Measurements from ENCODE around the gene GRM7.

Gene GRM7

DNA sequence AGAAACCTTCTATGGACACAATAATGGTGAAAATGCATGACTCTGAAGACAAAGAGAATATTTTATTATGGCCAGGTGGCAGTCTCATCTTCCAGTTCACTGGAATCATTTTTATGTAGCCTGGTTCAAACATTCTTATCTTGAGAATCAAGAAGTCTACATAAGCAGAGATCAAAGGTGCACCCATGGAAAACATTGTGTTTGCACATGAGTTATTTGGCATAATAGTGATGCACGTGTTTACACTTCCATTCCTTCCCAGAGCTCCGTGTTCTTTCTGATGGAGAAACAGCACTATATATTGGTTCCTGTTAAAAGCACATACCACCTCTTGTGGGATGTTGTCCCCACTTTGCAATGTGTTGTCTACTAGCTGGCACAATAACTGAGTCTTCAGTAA lies 572.2 kb downstream of the GRM7 start:
- H3K4me3 ChIP-seq (ENCODE audit: low read length): no peak overlapping the region
- no peaks in the 10 kb centered on the region for H4K20me1 ChIP-seq (ENCODE audit: insufficient read depth, low read length)
- no peaks in the 10 kb centered on the region for H3K9me3 ChIP-seq (replicated peaks; ENCODE audit: insufficient read depth, low read length)
- H3K4me1 ChIP-seq (ENCODE audit: low read length): no peaks in the 10 kb centered on the region
- no peaks in the 10 kb centered on the region for H3K36me3 ChIP-seq (replicated peaks; ENCODE audit: insufficient read depth, low read length)
- no peak overlapping the region for H3K27ac ChIP-seq (ENCODE audit: low read length)
- no peaks in the 10 kb centered on the region for H3K27me3 ChIP-seq (replicated peaks; ENCODE audit: insufficient read depth, low read length)
- no peaks in the 10 kb centered on the region for H3K79me2 ChIP-seq (ENCODE audit: low read length)
- no peaks in the 10 kb centered on the region for H3K9me2 ChIP-seq (replicated peaks; ENCODE audit: insufficient read depth, low read length)
- no peaks in the 10 kb centered on the region for H3F3A ChIP-seq (ENCODE audit: insufficient read depth, low read length)
- no peak overlapping the region for H3K4me2 ChIP-seq (ENCODE audit: low read depth, low read length)
- H2AFZ ChIP-seq (ENCODE audit: low read length): no peak overlapping the region
- DNase-seq: no peak
- H3K9ac ChIP-seq (ENCODE audit: low read length): no peak overlapping the region
- TF ChIP-seq, protein P1, sequence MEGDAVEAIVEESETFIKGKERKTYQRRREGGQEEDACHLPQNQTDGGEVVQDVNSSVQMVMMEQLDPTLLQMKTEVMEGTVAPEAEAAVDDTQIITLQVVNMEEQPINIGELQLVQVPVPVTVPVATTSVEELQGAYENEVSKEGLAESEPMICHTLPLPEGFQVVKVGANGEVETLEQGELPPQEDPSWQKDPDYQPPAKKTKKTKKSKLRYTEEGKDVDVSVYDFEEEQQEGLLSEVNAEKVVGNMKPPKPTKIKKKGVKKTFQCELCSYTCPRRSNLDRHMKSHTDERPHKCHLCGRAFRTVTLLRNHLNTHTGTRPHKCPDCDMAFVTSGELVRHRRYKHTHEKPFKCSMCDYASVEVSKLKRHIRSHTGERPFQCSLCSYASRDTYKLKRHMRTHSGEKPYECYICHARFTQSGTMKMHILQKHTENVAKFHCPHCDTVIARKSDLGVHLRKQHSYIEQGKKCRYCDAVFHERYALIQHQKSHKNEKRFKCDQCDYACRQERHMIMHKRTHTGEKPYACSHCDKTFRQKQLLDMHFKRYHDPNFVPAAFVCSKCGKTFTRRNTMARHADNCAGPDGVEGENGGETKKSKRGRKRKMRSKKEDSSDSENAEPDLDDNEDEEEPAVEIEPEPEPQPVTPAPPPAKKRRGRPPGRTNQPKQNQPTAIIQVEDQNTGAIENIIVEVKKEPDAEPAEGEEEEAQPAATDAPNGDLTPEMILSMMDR (IDR thresholded peaks at IDR 0.05; ENCODE audit: low read length): no peak
- TF ChIP-seq EZH2phosphoT487 (IDR thresholded peaks at IDR 0.05; ENCODE audit: low read length) (no peak), EZH2 (optimal IDR thresholded peaks at IDR 0.05; ENCODE audit: low read depth, low read length) (no peak)

DNA sequence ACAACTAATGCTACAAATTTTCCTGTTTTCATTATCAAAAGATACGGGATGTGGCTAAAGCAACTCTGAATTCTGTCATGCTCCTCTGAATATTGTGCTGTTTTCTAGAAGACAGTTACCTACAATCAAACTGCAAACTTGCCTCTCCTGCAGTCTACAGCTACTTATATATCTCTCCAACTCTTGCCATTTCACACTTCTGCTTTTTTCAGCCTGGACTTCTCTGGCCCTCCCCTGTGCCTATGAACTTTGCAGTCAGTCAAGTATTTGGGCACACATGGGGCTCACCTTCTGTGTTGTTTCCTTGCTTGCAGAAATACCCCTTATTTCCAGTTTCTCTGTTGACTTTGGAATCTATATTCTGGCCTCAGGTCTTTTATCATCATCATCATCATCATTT lies 575.6 kb downstream of the GRM7 start:
- H3K79me2 ChIP-seq (ENCODE audit: low read length): no peaks in the 10 kb centered on the region
- H3K9ac ChIP-seq (ENCODE audit: low read length): no peak overlapping the region
- no peak overlapping the region for H3K4me3 ChIP-seq (ENCODE audit: low read length)
- H3K27ac ChIP-seq (ENCODE audit: low read length): no peak overlapping the region
- H3F3A ChIP-seq (ENCODE audit: insufficient read depth, low read length): no peaks in the 10 kb centered on the region
- H2AFZ ChIP-seq (ENCODE audit: low read length): no peak overlapping the region
- TF ChIP-seq, protein P1 (IDR thresholded peaks at IDR 0.05; ENCODE audit: low read length): no peak
- no peak for TF ChIP-seq EZH2 (optimal IDR thresholded peaks at IDR 0.05; ENCODE audit: low read depth, low read length)
- TF ChIP-seq EZH2phosphoT487 (IDR thresholded peaks at IDR 0.05; ENCODE audit: low read length): no peak
- no peak for DNase-seq
- H3K4me2 ChIP-seq (ENCODE audit: low read depth, low read length): no peak overlapping the region
- no peaks in the 10 kb centered on the region for H3K27me3 ChIP-seq (replicated peaks; ENCODE audit: insufficient read depth, low read length)
- no peaks in the 10 kb centered on the region for H4K20me1 ChIP-seq (ENCODE audit: insufficient read depth, low read length)
- H3K36me3 ChIP-seq (replicated peaks; ENCODE audit: insufficient read depth, low read length): no peaks in the 10 kb centered on the region
- no peaks in the 10 kb centered on the region for H3K4me1 ChIP-seq (ENCODE audit: low read length)
- no peaks in the 10 kb centered on the region for H3K9me2 ChIP-seq (replicated peaks; ENCODE audit: insufficient read depth, low read length)
- no peaks in the 10 kb centered on the region for H3K9me3 ChIP-seq (replicated peaks; ENCODE audit: insufficient read depth, low read length)

DNA sequence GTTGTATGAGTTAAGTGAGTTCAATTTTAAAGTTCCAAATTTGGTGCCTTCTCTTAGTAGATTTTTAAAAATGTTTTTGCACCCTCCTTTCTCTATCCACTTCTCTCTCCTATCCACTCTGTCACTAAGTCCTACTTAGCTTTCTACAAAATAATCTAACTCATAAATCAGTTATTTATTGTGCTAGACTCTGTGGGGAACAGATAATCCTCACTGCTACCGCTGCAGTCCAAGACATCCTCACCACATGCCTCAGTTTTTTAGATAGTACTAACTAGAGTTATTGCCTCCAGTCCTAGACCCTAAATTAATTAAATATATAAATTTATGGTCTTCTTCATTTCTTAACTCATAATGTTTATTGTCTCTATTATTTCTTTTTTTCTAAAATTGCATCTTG lies 576.3 kb downstream of the GRM7 start:
- no peak for DNase-seq

More for the DNA sequence above, 576.3 kb downstream of the GRM7 start:
- no peaks in the 10 kb centered on the region for H3F3A ChIP-seq (ENCODE audit: insufficient read depth, low read length)
- H3K9me3 ChIP-seq (replicated peaks; ENCODE audit: insufficient read depth, low read length): no peaks in the 10 kb centered on the region
- no peaks in the 10 kb centered on the region for H3K9me2 ChIP-seq (replicated peaks; ENCODE audit: insufficient read depth, low read length)
- H4K20me1 ChIP-seq (ENCODE audit: insufficient read depth, low read length): no peaks in the 10 kb centered on the region
- no peak overlapping the region for H3K9ac ChIP-seq (ENCODE audit: low read length)
- no peak overlapping the region for H3K27ac ChIP-seq (ENCODE audit: low read length)
- H3K4me3 ChIP-seq (ENCODE audit: low read length): no peak overlapping the region
- no peak overlapping the region for H2AFZ ChIP-seq (ENCODE audit: low read length)
- H3K36me3 ChIP-seq (replicated peaks; ENCODE audit: insufficient read depth, low read length): no peaks in the 10 kb centered on the region
- H3K79me2 ChIP-seq (ENCODE audit: low read length): no peaks in the 10 kb centered on the region
- no peaks in the 10 kb centered on the region for H3K4me1 ChIP-seq (ENCODE audit: low read length)
- H3K4me2 ChIP-seq (ENCODE audit: low read depth, low read length): no peak overlapping the region
- TF ChIP-seq EZH2phosphoT487 (IDR thresholded peaks at IDR 0.05; ENCODE audit: low read length) (no peak), EZH2 (optimal IDR thresholded peaks at IDR 0.05; ENCODE audit: low read depth, low read length) (no peak)
- TF ChIP-seq, protein P1 (IDR thresholded peaks at IDR 0.05; ENCODE audit: low read length): no peak
- no peaks in the 10 kb centered on the region for H3K27me3 ChIP-seq (replicated peaks; ENCODE audit: insufficient read depth, low read length)
